DOHH2 (cell line): ENCODE results near the gene SNTN.

Experiments
- H3F3A ChIP-seq: fragments of 200-600 bp; sonication (generic), shearing (Covaris generic); 2 replicates; pipeline ENCODE4 v1.6.0; 2016; ENCODE audit warnings: antibody characterized with exemption, mild to moderate bottlenecking; ENCODE audit not compliant: control insufficient read depth, insufficient read depth
- H3K27ac ChIP-seq: fragments of 200-600 bp; sonication (generic); 2 replicates; pipeline ENCODE4 v1.5.1; 2014; ENCODE audit warnings: low read depth, mild to moderate bottlenecking, low read length, moderate library complexity
- H3K27me3 ChIP-seq: fragments of 200-600 bp; sonication (generic); 2 replicates; pipeline ENCODE4 v1.6.1; 2014; ENCODE audit warnings: mild to moderate bottlenecking, low read length, mixed read lengths; ENCODE audit not compliant: control insufficient read depth
- H3K36me3 ChIP-seq: fragments of 200-600 bp; sonication (generic); 2 replicates; pipeline ENCODE4 v1.6.1; 2014; ENCODE audit warnings: mild to moderate bottlenecking, low read length, moderate library complexity, mixed read lengths; ENCODE audit not compliant: control insufficient read depth
- H3K4me1 ChIP-seq: fragments of 200-600 bp; sonication (generic); 2 replicates; pipeline ENCODE4 v1.6.1; 2014; ENCODE audit warnings: mild to moderate bottlenecking, low read length, mixed read lengths; ENCODE audit not compliant: control insufficient read depth
- H3K4me2 ChIP-seq: fragments of 200-600 bp; sonication (generic); 2 replicates; pipeline ENCODE4 v1.6.0; 2014; ENCODE audit warnings: mild to moderate bottlenecking, low read length, moderate library complexity
- H3K4me3 ChIP-seq: fragments of 200-600 bp; sonication (generic); 2 replicates; pipeline ENCODE4 v1.5.1; 2014; ENCODE audit warnings: mild to moderate bottlenecking, low read length, mixed read lengths
- H3K79me2 ChIP-seq: fragments of 200-600 bp; sonication (generic); 2 replicates; pipeline ENCODE4 v1.6.1; 2014; ENCODE audit warnings: mild to moderate bottlenecking, low read length, mixed read lengths; ENCODE audit not compliant: control insufficient read depth
- H3K9me2 ChIP-seq: fragments of 200-600 bp; sonication (generic); replicated peaks from 2 replicates; pipeline ENCODE4 v1.6.1; 2014; ENCODE audit warnings: mild to moderate bottlenecking, low read length, mixed read lengths; ENCODE audit not compliant: control insufficient read depth
- H3K9me3 ChIP-seq: fragments of 200-600 bp; sonication (generic); 2 replicates; pipeline ENCODE4 v1.6.1; 2014; ENCODE audit warnings: antibody characterized with exemption, low read length, mixed read lengths; ENCODE audit not compliant: control insufficient read depth, insufficient read depth
- H4K20me1 ChIP-seq: fragments of 200-600 bp; sonication (generic); 2 replicates; pipeline ENCODE4 v1.6.0; 2014; ENCODE audit warnings: low read depth, mild to moderate bottlenecking, antibody characterized with exemption, low read length, moderate library complexity; ENCODE audit not compliant: control insufficient read depth, insufficient read depth
- EZH2phosphoT487 ChIP-seq: fragments of 200-600 bp; sonication (generic); IDR thresholded peaks from 2 replicates; pipeline ENCODE4 v1.6.1; 2017; ENCODE audit warnings: borderline replicate concordance, mild to moderate bottlenecking, antibody characterized with exemption, low read length, moderate library complexity, mixed read lengths
- TF ChIP-seq, protein P1 (sequence below): fragments of 200-600 bp; sonication (generic); IDR thresholded peaks from one replicate; pipeline ENCODE4 v1.5.1; 2014; ENCODE audit warnings: antibody characterized with exemption, mild to moderate bottlenecking, low read depth, low read length; ENCODE audit not compliant: poor library complexity, severe bottlenecking

Gene SNTN

GRCh38 chr3:63652066-63652725, at the start of gene SNTN:
Gene SNTN, plus strand, starts transcription at chr3:63652675. Its CDS starts 13 bp downstream, at chr3:63652688.
- H3K36me3 ChIP-seq: no peaks in the 10 kb centered on the region
- no peaks in the 10 kb centered on the region for H3K4me1 ChIP-seq
- H3K27ac ChIP-seq: no peak within 1 kb of the TSS
- H3K4me3 ChIP-seq: no peak within 1 kb of the TSS
- no peaks in the 10 kb centered on the region for H3F3A ChIP-seq
- TF ChIP-seq, protein P1, sequence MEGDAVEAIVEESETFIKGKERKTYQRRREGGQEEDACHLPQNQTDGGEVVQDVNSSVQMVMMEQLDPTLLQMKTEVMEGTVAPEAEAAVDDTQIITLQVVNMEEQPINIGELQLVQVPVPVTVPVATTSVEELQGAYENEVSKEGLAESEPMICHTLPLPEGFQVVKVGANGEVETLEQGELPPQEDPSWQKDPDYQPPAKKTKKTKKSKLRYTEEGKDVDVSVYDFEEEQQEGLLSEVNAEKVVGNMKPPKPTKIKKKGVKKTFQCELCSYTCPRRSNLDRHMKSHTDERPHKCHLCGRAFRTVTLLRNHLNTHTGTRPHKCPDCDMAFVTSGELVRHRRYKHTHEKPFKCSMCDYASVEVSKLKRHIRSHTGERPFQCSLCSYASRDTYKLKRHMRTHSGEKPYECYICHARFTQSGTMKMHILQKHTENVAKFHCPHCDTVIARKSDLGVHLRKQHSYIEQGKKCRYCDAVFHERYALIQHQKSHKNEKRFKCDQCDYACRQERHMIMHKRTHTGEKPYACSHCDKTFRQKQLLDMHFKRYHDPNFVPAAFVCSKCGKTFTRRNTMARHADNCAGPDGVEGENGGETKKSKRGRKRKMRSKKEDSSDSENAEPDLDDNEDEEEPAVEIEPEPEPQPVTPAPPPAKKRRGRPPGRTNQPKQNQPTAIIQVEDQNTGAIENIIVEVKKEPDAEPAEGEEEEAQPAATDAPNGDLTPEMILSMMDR: no peak
- no peak within 1 kb of the TSS for H3K4me2 ChIP-seq
- H3K27me3 ChIP-seq: no peaks in the 10 kb centered on the region
- H3K9me2 ChIP-seq: no peaks in the 10 kb centered on the region; the same call in 1 of the 2 replicates
- no peaks in the 10 kb centered on the region for H3K79me2 ChIP-seq
- no peaks in the 10 kb centered on the region for H4K20me1 ChIP-seq
- H3K9me3 ChIP-seq: no peaks in the 10 kb centered on the region

GRCh38 chr3:63607716-63608115, 44.8 kb upstream of the SNTN start:
- Histone ChIP-seq H3K79me2 (no peaks in the 10 kb centered on the region), H3K4me1 (no peaks in the 10 kb centered on the region), H3K27me3 (no peaks in the 10 kb centered on the region), H3F3A (no peaks in the 10 kb centered on the region), H4K20me1 (no peaks in the 10 kb centered on the region), H3K4me2 (no peak overlapping the region), H3K9me2 (no peaks in the 10 kb centered on the region), H3K27ac (no peak overlapping the region), H3K4me3 (no peak overlapping the region), H3K36me3 (no peaks in the 10 kb centered on the region), H3K9me3 (no peaks in the 10 kb centered on the region)
- no peak for TF ChIP-seq EZH2phosphoT487
- TF ChIP-seq, protein P1: no peak

- Histone ChIP-seq H3K4me1 (no peaks in the 10 kb centered on the region), H3K4me2 (no peak overlapping the region), H3K27ac (no peak overlapping the region), H4K20me1 (no peaks in the 10 kb centered on the region), H3K79me2 (no peaks in the 10 kb centered on the region), H3K9me3 (no peaks in the 10 kb centered on the region), H3K36me3 (no peaks in the 10 kb centered on the region), H3K9me2 (no peaks in the 10 kb centered on the region), H3F3A (no peaks in the 10 kb centered on the region), H3K27me3 (no peaks in the 10 kb centered on the region), H3K4me3 (no peak overlapping the region)
- TF ChIP-seq EZH2phosphoT487: no peak
- TF ChIP-seq, protein P1: no peak
Observed at GRCh38 chr3:63609408-63609807, 43.1 kb upstream of the SNTN start.
